ENCODE data around the gene UBQLN1. TPM values are rescaled to one million over a fixed set of nuclear protein-coding genes. Genes with fewer than 3 reads are reported as not detected.
"Not testable (repeated sequence)": the region's sequence is repeated elsewhere in the genome, so short reads cannot be mapped to it uniquely, and the experiment has no call there.

The UBQLN1 gene
- total RNA-seq, result 100 to 1,000 TPM in 1 of 2 experiments, 10 to 100 TPM in 1; 95.6 to 101 TPM

DNA sequence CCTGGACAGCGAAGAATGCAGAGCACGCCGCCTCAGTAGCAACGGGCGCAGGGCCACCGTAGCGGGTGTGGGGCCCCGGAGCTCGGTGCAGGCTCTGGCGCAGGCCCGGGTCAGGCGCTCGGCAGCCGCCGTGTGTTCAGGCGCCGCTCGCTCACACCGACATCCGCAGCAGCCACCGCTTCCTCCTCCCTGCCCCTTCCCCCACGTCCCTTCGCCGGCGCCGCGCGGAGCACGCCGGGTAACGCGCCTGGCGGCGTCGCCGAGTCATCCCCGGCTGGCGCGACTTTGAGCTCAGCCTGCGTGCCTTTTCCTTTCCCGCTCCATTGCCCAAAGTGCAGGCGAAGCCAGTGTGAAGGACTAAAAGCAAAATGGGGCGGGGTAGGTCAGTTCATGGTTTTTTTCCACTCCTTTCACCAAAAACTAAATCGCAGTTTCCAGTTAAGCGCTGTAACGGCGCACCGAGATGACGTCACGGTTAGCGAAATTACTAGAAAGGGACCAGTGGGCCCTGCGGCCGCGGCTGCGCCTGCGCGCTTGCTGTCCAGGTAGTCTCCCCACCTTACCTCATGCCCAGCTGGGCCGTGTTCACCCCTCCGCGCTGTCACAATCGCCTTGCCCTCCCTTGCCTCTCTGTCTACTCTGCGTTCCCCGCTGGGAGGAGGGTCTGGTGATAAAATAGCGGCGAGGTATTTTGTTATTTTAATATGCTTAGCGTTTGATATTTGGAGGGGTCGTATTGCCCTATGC is at the start of gene UBQLN1:
Gene UBQLN1, minus strand, starts transcription at position 191 of the 747 bp plus-strand sequence. CDS start 279 bp downstream, outside the sequence.
- ChIA-PET POLR2A (interaction anchor here (0.7 to 2.8 kb wide), 7 partner anchors 9 to 214 kb away, joined by 3 to 17 read pairs (median 4); partner anchors contain the start of genes IDNK and KIF27), CTCF (interaction anchor here (1.1 to 1.4 kb wide), 3 partner anchors 42 to 84 kb away, joined by 3 read pairs; no protein-coding TSS in a partner anchor)

DNA sequence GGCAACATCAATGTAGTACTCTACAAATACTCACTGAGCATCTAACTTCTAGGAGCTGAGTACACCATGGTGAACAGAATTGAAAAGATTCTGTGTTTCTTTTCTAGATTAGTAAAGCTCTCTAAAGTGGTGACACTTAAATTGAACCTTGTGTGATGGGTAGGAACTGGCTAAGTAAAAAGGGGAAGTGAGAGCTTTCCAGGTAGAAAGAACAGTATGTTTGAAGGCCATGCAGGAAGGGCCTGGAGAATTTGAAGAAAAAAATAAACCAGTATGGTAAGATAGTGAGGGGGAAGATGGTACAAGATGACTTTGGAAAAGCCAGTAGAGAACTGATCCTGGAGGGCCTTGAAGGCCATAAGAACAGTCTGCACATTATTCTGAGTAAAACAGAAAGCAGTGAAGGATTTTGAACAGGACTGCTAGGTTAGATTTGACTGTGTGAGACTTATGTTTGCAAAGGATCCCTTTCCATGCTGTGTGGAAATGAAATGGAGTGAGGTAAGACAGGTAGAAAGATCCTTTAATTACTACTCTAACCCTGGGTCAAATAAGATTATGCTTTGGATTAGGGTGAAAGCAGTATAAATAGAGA is 46.7 kb upstream of the UBQLN1 start:
- ChIA-PET CTCF (no interaction called here), POLR2A (no interaction called here)

DNA sequence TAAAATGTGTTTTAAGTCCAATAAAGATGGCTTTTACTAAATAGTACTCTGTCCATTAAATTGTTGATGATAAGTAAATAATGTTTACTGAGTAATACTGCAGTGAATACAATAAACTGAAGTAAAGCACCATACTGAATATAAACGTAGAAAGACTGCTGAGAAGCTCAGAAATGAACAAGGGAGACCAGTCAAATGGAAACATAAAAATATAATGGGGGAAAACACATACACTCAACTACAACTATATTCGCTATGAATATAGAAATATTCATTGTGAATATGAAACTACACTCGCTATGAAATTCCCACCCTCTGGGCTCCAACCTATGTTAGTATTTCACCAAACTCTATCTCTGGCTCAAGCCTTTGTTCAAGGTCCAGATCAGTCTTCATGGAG is 41.9 kb upstream of the UBQLN1 start:
- CTCF ChIA-PET, result no interaction called here
- POLR2A ChIA-PET, result no interaction called here

DNA sequence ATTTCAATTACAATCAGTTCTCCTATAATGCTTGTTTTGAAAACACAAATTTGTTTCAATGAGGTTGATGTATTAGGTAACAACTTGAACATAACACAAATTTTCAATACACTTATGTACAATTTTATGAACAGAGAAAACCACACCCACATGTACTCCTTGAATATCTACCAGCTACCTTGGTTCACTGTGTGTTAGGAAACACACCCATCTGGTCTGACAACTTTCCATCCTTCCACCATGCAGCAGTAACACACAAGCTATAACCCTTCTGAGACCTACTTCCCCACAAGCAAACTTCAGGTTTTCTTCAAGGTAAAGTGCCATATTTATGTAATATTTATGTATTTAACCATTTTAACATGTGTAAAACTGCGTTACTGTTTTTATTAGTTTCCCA is 36.4 kb upstream of the UBQLN1 start:
- ChIA-PET CTCF (no interaction called here), POLR2A (no interaction called here)

DNA sequence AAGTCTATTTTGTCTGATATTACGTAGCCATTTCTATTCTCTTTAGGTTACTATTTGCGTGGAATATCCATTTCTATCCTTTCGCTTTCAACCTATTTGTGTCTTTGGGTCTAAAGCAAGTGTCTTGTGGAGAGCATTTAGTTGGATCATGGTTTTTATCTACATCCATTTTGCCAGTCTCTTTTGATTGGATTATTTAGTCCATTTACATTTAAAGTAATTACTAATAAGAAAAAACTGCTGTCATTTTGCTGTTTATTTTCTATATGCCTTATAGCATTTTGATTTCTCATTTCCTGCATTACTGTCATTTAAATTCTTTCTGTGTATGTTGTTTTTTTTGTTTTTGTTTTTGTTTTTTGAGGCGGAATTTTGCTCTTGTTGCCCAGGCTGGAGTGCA is 26.0 kb upstream of the UBQLN1 start:
- ChIA-PET CTCF (no interaction called here), POLR2A (no interaction called here)

DNA sequence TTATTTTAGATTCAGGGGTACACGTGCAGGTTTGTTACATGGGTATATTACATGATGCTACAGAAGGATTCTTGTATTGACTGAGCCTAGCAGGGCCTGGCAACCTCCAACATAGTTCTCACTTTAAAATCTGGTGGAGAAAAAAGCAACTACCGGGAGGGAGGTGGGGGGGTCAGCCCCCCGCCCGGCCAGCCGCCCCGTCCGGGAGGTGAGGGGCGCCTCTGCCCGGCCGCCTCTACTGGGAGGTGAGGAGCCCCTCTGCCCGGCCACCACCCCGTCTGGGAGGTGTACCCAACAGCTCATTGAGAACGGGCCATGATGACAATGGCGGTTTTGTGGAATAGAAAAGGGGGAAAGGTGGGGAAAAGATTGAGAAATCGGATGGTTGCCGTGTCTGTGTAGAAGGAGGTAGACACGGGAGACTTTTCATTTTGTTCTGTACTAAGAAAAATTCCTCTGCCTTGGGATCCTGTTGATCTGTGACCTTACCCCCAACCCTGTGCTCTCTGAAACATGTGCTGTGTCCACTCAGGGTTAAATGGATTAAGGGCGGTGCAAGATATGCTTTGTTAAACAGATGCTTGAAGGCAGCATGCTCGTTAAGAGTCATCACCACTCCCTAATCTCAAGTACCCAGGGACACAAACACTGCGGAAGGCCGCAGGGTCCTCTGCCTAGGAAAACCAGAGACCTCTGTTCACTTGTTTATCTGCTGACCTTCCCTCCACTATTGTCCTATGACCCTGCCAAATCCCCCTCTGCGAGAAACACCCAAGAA is 21.0 kb upstream of the UBQLN1 start:
- CTCF ChIA-PET, result not testable (repeated sequence)

DNA sequence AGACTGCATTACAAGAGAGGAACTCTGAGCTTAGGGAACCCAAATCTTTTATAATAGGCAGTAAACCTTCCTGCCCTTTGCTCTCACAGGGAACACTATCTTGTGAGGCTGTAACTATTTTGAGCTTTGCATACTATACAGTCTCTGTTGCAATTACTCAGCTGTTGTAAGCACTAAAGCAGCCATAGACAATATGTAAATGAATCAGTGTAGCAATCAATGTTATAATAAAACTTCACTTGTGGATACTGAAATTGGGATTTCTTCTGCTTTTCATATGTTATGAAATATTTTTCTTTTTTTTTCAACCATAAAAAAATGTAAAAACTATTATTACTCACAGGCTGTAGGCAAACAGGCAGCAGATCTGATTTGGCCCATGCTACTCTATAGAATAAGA is 16.7 kb upstream of the UBQLN1 start:
- ChIA-PET POLR2A (no interaction called here), CTCF (no interaction called here)

More for the DNA sequence above, 21.0 kb upstream of the UBQLN1 start:
- POLR2A ChIA-PET, result not testable (repeated sequence)

DNA sequence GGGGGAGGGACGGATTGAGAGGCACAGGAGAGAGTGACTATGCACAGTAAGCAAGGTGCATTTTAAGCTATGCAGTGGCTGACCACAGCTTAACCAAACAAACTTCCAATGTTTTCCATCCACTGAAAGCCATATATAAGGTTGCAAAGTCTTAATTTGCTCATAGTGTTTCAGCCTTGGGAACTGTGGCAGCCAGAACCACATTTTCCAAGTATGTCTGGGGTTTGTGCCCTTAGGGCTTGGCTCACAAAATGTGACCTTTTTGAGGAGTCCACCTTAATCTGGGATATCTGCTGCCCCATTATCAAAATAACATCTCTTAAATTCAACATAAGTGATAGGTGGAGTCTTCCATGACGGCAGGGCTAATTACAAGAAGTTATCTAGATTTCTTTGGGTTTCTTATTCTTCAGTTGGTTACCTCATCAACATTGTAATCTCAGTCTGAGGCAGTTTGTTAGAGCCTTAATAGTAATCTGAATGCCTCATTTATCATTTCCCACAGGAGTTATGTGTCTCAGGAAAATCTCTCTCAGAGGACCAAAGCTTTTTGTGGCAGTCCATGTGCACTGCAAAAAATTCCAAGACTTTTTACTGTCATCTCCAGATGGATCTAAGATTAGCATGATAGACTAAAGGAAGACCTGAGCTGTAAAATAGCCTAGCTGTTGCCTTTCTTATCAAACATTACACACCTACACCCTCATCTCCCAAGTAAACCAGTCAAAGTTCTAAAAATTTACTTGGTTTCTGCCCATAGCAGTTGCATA is 15.2 kb upstream of the UBQLN1 start:
- POLR2A ChIA-PET, result no interaction called here

DNA sequence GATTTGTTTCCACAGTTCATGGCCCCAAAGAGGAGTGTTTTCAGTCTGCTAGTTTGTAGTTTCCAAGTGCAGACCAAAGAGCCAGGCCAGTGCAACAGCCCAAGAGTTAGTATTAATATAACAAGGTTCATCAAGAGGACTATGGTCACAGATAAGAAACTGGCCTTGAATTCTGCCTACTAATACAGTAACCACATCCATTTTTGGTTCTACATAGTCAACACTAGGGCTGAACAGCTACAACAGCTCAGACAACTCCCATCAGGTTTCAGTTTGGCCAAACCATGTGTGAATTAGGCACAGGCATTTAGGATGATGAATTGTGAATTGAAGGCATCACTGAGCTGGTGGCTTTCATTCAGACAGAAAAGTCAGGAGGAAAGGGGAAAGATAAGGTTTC is 13.8 kb upstream of the UBQLN1 start:
- ChIA-PET CTCF (no interaction called here), POLR2A (no interaction called here)

More for the DNA sequence above, 15.2 kb upstream of the UBQLN1 start:
- CTCF ChIA-PET, result no interaction called here

DNA sequence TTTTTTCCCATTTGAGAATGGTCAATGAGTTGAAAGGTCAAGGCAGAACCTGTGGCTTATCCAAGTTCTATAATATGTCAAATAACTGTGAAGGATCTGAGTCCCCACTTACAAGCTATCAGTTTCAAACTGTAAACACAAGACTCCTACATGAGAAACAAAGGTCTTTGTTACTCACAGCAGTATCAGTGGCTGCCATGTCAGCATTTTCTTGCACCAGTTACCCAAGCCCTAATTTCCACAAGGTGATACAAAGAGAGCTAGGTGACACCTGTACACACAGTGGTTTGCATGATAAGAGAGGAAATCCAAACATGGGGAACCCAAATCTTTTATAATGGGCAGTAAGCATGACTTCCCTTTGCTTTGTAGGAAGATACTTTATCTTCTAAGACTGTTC is 8.0 kb upstream of the UBQLN1 start:
- CTCF ChIA-PET, result interaction anchor here (0.5 to 0.6 kb wide), 2 partner anchors 33 to 210 kb away, joined by 3 read pairs; no protein-coding TSS in a partner anchor
- POLR2A ChIA-PET, result interaction anchor here (0.7 kb wide), 1 partner anchor 26 kb away, joined by 5 read pairs; no protein-coding TSS in a partner anchor

DNA sequence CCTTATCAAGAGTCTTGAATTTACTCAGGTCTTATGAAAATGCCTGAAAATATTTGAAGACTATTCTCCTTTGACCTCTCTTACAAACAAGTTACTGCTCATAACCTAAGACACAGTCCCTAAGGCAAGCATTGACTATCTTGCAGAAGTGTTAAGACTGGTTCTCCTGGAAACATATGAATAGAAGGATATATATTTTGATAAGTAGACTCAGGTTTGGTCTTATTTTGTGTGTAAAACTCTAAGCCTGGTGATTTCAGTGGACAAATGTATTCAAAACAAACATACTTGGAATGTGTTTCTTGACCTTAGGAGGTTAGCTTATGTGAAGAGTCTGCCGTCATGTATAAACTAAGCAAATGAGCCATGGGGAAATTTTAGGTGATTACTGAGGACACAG is 7.5 kb upstream of the UBQLN1 start:
- ChIA-PET CTCF (interaction anchor here (0.5 kb wide), 1 partner anchor 34 kb away, joined by 3 read pairs; no protein-coding TSS in a partner anchor), POLR2A (no interaction called here)

DNA sequence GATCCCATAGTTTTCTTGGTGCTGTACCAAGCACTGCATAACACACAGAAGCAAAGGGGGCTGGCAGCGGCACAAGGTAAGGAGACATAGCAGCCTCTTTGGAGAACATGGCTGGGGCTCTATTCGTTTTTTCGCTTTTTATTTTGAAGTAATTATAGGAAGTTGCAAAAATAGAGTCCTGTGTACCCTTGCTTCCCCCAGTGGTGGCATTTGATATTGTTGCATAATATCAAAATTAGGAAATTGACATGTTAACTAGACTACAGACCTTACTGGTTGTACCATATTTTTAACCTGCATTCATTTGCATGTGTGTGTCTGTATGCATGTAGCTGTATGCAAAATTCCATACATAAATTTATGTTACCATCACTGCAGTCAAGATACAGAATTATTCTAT is 6.6 kb upstream of the UBQLN1 start:
- CTCF ChIA-PET, result no interaction called here
- POLR2A ChIA-PET, result no interaction called here

DNA sequence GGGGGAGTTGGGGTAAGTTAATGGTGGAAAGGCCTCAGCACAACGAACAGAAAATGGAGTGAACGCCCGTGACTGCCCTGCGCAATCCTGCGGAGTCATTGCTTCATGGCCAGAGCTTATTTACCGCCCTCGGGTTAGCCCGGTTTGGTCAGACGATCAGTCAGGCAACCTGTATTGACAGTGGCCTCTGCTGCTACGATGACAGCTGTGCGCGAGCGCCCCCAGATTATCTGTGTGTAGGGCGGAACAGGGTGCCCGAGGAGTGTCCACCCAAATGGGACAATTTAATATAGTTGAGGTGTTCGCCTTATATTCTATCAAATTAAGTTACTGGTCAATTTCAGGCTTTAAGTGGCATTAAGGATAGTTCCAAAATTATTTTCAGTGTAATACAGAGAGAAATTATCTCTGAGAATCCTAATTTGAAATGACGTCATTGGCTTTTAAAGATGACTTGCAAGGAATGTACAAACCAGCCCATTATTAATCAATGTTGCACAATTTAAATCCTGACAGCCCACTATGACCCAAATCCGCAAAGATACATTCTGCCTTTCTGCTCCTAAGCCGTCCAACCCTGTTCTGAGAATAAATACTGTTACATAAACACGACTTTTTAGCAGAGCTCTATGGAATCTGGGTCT is 879 bp upstream of the UBQLN1 start:
- POLR2A ChIA-PET, result interaction anchor here (0.7 to 2.8 kb wide), 6 partner anchors 9 to 213 kb away, joined by 3 to 17 read pairs (median 4); partner anchors contain the start of genes IDNK and KIF27
- CTCF ChIA-PET, result interaction anchor here (1.1 to 1.2 kb wide), 3 partner anchors 43 to 85 kb away, joined by 3 read pairs; no protein-coding TSS in a partner anchor

DNA sequence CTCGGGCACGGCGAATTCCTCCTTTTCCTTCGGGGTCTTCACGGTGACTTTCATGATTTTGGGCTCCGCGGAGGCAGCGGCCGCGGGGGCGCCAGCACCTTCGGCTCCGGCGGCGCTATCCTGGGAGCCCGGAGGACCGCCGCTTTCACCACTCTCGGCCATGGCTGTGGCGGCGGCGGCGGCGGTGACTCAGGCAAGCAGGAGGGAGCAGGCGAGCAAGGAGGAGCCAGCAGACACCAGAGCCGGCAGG is 315 bp downstream of the UBQLN1 start:
- CTCF ChIA-PET, result interaction anchor here (0.9 to 1.4 kb wide), 2 partner anchors 48 to 82 kb away, joined by 3 read pairs; no protein-coding TSS in a partner anchor
- POLR2A ChIA-PET, result interaction anchor here (1.0 to 2.8 kb wide), 6 partner anchors 16 to 272 kb away, joined by 3 to 17 read pairs (median 5); partner anchors contain the start of gene IDNK

DNA sequence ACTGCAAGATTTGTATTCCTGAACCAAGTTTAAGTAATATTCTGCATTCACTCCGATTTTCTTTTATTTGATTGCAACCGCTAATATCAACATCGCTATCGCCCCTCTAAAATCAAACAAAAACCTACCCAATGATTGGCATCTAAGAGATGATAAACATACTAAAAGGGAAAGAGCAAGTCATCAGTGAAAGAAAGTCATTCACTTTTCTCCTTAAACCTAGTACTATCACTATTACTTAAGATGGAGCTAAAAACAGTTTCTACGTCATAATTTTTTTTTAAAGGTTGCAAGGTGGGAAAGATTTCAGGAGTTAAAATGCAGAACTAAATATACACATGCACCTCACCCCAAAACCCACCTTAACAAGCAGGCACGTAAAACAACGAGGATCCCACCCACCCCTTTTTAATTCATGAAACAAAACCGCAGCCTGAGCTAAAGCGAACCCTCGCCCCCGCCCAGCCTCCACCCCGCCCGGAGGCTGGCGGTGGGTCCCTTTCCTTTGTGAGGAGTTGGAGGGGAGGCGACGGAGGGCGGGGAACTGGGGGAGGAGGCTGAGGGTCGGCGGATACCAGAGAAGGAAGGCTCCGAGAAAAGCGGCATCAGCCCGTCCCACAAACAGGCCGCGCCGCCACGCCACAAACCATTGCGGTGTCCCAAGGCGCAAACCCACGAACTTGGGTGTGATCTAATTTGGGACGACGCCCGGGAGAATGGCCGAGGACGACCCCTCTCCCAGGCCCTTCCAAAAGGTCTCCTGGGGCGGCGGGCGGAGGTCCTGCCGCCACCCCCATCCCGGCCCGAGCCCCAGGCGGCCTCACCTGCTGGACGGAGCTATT is 861 bp downstream of the UBQLN1 start:
- CTCF ChIA-PET, result interaction anchor here (0.9 to 1.4 kb wide), 2 partner anchors 48 to 81 kb away, joined by 3 read pairs; no protein-coding TSS in a partner anchor

DNA sequence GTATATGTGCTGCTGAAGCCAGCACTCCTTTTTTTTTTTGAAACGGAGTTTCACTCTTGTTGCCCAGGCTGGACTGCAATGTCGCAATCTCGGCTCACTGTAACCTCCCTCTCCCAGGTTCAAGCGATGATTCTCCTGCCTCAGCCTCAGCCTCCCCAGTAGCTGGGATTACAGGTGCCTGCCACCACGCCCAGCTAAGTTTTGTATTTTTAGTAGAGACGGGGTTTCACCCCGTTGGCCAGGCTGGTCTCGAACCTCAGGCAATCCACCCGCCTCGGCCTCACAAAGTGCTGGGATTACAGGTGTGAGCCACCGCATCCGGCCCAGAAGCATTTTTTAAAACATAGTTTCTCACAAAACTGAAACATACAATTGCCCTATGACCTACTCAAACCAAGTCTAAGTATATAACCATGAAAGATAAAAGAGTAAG is 2.5 kb downstream of the UBQLN1 start:
- CTCF ChIA-PET, result not testable (repeated sequence)

More for the DNA sequence above, 861 bp downstream of the UBQLN1 start:
- POLR2A ChIA-PET, result interaction anchor here (0.6 to 2.8 kb wide), 7 partner anchors 15 to 273 kb away, joined by 3 to 17 read pairs (median 7); partner anchors contain the start of genes HNRNPK, IDNK and RMI1

DNA sequence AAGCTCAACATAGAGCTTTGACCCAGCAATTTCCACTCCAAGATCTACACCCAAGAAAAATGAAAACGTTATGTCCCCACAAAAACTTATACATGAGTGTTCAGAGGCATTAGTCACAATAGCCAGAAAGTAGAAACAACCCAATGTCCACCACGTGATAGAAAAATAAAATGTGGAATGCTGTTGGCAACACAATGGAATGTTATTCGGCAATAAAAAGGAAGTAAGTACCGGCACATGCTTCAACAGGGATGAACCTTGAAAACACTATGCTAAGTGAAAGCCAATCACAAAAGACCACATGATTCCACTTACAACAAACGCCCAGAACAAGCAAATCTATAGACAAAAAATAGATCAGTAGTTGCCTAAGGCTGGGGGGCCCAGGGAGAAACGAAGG is 6.0 kb downstream of the UBQLN1 start:
- POLR2A ChIA-PET, result no interaction called here
- CTCF ChIA-PET, result no interaction called here

More for the DNA sequence above, 2.5 kb downstream of the UBQLN1 start:
- POLR2A ChIA-PET, result interaction anchor here (0.7 kb wide), 1 partner anchor 46 kb away, joined by 5 read pairs; no protein-coding TSS in a partner anchor

DNA sequence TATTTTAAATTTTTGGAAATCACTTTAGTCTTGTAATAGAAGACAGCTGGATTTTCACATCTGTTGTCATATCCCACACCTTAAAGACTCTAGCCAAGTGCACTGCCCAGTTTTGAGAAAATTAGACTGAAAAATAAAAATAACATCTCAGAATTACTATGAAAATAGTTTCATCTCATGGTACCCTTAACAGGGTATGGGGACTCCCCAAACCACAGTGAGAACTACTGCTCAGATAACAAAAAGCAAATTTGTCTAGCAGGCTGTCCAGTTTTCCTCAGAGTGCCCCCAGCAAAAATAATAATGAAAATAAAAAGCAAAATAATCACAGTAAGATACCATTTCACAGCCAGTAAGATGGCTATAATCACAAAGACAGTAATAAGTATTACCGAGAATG is 6.5 kb downstream of the UBQLN1 start:
- CTCF ChIA-PET, result no interaction called here
- POLR2A ChIA-PET, result no interaction called here

Measured in activated CD8-positive, alpha-beta memory T cell treated with anti-CD3 and anti-CD28 coated beads for 36 hours (primary cell).